GM18861 (cell line): ENCODE measurements around the gene PTPRB.

Experiments
- ATAC-seq: cut with Tn5 transposase; IDR thresholded peaks from one replicate; pipeline ENCODE4 v1.9.1; 2021; ENCODE audit not compliant: unreplicated experiment

The PTPRB gene

DNA sequence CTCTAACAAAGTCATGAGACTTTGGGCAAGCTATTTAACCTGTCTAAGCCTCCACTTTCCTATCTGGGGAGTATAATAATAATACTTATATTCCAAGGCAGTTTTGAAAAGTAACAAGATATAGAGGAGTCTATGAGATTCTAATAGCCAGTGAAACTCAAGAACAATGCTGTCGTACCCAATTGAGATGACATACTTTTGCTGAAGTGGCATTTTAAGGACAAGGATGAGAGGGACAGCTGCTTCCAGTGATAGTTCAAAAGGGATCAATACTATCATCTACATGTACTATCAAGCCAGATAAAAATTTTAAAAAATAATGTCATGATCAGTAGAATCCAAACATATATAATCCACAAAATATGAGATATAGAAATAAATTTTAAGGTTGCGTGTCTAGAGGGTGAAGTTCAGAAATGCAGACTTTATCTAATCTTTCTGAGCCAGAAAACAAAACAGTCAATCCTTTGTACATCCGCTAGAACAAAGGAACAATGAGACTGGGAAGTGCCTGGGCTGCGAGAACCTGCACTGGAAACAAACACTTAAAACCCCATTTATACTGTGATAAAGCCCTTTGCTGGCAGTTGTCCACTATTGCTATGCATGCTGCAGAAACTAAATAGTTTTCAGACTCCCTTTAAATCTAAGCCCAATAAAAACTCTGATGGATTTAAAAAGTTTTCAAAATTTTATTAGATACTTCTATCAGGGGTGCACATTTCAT lies 38.6 kb downstream of the PTPRB start:
- no peak for ATAC-seq

DNA sequence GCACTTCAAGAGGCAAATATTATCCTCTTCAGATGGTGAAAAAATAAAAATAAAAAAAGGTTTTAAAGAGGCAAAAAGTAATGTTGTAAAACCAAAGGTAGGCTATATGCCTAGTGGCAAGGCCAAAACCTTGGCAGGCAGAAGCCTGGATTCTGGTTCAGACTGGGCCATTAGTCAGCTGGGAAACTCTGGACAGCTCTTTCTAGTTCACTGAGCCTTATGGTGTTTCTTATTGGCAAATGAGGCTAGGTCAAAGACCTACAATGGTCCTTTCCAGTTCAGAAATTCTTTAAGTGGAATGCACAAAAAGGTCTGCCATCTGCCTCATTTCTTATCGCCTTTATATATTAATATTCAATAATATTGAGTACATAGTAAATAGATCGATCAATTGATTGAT lies 44.6 kb downstream of the PTPRB start:
- ATAC-seq, result no peak

DNA sequence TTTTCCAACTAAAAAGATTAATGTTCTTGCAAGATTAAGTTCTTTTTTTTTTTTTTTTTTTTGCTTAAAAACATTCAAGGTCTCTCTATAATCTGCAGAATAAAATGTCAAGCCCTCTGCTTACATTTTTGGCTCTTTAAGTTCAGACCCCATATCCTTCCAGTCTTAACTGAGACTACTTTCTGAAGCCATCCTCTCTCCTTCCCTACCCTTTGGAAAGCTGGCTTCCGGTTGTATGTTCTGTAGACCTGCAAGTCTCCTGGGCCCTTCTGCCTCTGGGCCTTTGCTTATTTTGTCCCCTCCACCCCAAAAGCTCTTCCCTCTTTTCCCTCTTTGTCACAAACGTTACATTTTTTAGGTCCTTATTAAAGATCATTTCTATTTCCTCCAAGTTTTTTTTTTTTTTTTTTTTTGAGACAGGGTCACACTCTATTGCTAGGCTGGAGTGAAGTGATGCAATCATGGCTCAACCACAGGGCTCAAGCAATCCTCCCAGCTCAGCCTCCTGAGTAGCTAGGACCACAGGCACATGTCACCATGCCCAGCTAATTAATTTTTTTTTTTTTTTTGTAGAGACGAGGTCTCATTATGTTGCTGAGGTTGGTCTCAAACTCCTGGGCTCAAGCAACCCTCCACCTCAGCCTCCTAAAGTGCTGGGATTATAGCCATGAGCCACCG lies 46.5 kb downstream of the PTPRB start:
- no peak for ATAC-seq

DNA sequence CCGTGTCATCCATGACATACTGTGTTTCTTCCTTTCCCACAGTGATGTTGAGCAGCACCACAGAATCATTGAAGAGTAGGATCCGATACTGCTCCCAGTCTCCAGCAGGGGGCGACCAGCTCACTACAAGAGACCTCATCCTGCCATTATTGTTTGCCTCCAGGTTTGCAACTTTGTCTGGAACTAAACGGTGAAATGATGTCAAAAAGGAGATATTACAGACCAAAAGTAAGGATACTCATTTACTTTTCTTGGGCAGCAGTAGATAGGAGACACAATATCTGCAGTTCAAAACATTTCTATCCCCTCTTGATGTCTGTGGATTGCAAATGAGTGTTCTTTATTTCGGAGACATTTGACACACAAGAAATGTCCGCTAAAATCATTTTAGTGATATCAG lies 47.2 kb downstream of the PTPRB start:
- peak; percentile 92 for ATAC-seq

DNA sequence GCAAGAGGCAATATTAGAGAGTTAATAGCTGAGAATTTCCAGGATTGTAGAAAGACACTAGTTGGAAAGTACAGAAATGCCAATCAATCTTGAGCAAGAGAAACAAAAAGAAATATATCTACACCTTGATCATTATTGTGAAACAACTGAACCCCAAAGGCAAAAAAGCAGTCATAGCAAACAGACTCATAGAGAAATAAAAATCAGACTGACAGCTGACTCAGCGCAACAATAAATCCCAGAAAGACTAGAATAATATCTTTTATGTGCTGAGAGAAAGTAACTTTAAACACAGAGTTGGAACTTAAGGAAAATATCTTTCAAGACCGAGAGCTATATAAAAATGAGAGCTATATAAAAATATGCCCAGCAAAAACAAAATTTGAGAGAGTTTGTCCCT lies 52.9 kb downstream of the PTPRB start:
- no peak for ATAC-seq

DNA sequence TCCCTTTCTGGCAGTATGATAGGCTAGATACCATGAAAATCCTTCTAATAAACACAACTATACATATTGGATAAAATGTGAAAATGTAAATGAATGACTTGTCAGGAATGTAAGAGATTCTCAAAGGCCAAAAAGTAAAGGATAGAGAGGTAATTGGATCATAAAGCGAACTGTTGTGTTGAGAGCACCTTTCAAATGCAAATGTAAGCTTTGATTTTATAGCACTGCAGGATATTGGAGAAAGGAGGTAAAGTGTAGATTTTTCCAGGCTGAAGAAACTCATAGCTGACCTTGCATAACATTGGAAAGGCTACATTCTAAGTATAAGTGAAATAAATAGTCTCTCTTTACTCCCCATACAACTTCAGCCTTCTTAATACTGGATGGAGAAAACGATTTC lies 54.0 kb downstream of the PTPRB start:
- no peak for ATAC-seq

DNA sequence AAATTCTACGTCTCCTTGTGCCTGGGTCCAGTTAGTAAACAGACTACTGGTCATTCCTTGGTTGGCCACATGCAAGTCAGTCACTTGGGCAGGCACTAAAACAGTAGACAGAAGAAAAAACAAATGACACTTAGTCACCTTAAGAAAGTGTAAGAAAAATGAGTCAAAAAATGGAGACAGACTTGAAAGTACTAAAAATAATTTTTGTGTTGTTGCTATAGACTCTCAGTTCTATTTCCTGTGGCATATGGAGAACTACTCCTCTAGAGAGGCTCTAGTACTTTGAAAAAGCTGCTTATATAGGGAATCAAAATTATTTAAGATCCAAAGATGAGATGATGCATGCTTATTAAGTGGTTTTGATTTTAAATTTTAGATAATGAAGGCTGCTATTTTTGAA lies 56.0 kb downstream of the PTPRB start:
- ATAC-seq, result no peak

DNA sequence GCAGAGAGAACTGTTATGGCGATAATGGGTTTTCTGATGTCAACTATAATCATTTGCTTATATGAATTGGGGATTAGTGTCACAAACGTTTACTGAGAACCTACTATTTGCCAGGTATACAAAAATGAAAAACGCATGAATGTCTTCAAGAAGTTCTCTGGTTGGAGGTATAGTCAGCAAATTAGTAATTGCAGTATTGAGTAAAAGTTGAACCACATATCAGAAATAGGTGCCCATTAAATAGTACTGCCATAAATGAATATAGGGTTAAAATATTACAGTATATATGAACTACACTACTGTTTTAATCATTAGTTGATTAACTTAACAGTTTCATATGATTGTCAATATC lies 60.0 kb downstream of the PTPRB start:
- ATAC-seq, result no peak

DNA sequence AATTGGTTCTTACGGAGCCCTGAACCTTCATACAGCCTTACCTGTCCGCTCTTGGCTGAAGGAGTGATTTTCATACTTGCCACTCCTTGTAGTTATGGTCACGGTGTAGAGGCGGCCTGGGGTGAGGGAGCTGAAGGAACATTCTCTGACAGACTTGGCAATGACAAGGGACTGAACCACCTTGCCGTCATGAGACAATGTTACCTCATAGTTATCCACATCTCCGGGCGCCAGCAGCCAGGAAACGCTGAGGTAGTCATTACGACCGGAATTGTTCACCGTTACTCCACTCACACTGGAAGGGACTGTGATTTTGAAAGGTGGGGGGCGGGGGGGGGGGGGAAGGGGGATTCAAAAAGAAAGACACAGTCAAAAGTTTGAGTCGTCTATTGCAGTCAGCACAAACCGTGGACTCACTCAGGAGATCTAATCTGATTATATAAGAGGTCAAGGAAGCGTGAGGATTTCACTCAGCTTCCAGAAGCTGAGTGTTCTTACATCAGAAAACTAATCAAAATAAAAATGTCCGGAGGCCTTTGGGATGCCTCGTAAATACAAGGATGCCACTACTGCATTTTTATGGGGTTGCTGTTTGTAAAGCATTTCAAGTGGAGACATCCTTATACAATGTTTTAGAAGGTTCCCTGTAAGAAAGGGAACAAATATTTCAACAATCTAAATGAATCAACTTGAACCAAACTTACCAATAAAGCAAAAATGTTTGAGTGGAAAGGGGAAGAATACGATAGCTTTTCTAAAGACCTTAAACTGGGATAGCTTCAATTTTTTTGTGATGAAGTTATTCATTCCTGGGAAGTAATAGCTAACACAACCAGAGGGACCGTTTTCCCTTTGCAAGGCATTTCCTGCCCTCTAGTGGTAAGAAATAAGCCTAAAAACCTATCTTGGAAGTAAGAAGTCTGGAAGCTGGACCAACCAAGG lies 60.6 kb downstream of the PTPRB start:
- no peak for ATAC-seq

DNA sequence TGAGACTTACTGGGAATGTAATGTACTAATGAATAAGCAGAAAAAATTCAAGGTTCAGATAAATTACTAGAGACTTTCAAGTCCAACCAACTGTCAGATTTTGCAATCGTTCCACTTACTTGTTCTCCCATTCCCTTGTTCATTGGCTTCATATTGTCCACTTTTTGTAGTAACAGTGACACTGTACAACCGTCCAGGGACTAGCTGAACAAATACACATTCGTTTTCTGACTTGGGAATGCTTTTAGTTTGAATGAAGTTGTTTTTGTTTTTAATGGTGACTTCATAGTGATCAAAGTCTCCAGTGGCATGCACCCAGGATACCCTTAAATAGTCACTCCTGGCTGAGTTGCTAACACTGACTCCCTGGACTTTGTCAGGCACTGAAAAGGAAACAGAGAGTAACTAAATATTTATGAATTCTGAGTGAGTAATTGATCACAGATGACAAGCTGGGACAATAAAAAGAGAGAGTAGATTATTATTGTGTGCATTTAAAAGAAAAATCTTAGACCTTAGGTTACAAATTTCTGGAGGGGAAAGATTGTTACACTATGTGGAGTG lies 65.4 kb downstream of the PTPRB start:
- no peak for ATAC-seq

DNA sequence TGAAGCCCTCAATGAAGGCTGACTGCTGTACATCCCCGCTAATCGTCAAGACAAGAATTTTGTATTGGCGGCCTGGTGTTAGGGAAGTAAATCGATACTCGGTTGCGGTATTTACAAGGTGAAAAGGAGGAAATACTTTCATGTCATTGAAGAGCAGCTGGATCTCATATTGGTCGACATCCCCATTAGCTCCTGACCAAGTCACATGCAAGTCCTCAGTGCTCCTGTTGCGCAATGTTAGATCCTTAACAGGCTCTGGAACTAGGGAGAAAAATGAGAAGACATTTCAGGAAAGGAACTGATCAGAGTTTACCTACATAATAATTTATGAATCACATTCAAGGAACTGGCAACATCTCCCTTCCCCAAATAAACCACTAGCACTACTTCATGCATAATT lies 66.2 kb downstream of the PTPRB start:
- ATAC-seq, result no peak

DNA sequence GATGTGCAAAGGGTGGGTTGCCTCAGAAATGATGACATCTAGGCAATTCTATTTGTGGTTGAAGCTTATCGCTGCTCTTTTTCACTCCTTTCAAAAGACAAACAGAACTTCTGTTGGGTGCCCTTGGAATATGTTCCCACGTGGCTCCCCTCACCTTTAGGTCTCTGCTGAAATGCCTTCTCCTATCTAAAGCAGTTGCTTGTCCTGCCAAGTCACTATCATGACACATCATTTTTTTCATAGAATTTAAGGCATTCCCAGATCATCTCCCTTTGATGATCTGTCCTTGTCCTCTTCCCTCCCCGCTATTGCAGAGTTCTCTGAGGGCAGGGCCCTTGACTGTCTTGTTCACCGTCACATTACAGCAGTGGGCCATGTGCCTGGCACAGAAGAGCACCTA lies 75.7 kb downstream of the PTPRB start:
- ATAC-seq, result no peak

DNA sequence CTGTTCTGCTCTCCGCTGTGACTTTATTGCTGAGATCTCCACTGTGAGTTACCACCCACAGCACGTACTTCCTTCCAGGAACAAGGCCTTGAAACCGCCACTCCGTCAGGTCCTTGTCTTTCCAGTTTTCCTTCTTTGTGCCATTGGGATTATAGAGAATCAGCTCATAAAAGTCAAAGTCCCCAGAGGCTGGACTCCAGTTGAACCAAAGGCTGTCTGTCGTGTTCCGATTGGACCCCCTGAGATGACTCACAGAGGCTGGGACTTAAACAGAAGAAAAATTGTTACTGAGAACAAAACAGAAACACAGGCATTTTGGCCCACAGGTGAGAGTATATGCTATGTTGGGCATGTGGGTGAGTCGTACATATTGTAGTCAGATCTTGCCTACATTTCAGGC lies 76.6 kb downstream of the PTPRB start:
- ATAC-seq, result no peak

DNA sequence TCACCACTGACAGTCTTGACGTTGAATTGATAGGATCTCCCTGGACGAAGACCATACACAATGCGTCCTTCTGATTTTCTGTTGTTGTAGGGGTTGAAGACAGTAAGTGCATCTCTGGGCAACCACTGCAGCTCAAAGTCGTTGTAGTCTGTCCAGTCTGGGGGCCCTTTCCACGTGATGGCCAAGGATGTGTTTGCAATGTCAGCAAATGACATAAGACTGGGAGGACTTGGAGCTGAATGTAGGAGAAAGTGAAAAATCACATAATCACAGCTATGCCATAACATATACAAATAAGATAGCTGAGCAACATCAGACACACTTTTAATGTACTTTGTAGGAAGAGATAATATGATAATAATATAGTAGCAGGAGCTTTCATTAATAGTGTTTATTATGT lies 77.8 kb downstream of the PTPRB start:
- no peak for ATAC-seq

DNA sequence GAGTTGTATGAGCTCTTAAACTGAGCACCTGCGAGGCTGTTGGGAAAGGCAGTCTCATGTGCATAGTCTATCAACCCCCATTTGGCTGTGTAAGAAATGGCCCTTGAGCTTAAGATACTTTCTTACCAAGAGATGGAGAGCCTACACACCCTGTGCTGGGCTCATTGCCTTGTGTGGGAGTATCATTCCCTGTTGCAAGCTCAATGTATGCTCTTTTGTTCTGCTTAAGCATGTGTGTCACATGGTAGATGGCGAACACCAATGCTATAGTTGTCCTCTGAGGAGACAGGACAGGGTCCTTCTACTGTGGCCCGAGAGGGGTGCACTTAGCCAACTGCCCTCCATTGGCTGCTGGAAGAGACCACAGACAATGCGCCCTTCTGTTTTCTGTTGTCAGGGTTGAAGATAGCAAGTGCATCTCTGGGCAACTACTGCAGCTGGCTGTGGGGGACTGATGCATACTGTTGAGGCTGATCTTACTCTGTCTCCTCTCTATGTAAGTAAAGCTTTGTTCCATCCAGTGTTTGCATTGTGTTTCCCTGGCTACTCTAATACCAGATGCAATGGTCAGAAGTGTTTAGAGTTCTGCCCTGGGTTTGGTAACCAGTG lies 79.5 kb downstream of the PTPRB start:
- ATAC-seq, result no peak

DNA sequence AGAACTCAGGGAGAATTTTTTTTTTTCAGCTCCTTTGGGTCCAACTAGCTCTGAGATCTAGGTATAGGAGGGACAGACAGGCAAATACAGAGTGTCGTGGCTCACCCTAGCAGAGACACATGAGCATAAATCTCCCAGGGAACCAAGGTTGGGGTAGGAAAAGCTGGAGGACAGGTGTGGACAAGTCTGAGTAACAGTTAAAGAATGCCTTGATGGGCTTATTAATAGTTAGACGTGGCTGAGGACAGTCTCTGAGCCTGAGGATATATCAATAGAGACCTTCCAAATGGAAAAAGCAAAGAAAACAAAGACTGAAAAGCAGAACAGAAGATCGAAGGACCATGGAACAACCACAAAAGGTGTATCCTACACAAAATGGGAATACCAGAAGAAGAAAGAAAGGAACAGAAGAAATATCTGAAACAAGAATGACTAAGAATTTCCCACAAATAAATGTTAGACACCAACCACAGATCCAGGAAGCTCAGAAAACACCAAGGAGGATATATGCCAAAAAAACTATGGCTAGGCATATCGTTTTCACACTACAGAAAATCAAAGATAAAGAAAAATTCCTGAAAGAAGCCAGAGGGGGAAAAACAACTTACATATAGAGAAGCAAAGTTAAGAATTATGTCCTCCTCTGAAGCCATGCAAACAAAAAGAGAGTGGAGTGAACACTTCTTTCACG lies 80.9 kb downstream of the PTPRB start:
- ATAC-seq, result no peak

DNA sequence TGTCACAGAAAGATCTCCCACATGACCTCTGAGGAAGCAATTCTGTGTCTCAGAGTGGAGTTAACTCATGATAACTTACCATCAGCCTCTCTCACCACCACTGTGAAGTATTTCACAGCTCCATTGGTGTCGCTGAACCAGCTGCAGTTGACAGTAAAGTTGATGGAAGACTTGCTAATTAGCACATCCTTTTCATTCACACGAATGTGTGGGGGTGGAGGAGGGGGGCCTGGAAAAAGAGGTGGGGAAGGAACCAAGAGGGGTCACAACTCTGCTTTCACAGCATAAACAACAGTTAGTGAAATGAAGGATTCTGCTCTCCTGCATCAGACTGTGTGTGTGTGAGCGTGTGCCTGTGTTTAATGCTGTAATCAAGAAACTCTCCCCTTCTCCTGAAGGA lies 82.1 kb downstream of the PTPRB start:
- ATAC-seq, result no peak

DNA sequence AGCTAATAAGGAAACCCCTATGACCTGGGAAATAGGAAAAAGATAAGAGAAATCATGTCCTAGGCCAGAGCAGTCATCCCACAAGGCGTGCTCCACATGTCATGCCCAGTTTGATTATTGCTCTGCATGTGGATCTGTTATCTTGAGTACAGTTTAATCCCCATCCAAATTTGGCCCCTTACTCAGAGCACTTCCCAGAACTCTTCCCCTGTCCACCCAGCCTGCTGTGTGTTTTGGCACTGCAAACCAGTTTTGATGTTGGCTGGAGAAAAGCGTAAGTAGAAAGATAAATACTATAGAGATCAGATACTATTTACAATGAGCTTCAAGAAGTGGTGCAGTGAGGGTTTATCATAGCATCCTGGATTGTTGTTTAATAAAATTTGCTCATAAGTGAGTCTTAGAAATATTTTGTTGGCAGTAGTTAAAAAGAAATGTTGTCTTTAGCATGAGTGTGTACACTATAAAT lies 83.8 kb downstream of the PTPRB start:
- ATAC-seq, result no peak

DNA sequence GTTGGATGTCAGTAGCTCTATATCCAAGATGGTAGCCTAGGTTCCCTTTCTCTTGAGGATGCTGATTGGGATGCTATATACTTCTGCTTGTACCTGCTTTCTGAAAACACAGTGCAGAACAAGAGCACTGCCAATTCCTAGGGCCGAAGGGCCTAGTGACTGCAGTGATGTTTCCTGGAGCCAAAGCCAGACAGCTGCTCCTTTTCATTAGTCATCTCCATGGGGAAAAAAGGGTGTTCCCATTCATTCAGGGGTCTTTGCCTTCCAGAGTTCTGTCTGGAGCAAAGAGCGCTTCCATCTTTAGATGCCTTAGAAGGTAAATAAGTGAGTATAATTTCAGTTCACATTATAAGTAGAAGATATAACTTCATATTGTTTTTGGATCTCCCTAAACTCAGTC lies 85.5 kb downstream of the PTPRB start:
- ATAC-seq, result no peak

DNA sequence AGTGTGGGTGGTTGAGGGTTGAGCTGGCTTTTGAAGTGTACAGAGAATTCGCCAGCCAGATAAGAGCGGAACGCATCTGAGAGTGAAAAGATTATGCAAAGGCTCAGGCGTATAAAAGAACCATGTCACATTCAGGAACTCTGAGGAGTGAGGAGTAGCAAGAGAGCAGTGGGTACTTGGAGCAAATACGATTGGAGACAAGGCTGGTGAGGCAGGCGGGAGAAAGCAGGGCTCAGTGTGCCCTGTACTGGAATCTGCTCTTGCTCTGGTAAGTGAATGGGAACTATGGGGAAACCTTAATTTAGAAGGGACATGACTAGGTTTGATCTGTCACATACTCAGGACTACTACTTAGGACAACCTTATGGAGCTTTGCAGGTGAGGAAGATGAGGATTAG lies 87.0 kb downstream of the PTPRB start:
- no peak for ATAC-seq
